ENCODE measurements around the gene TMEM175. TPM values are rescaled to one million over a fixed set of nuclear protein-coding genes. Genes with fewer than 3 reads are reported as not detected.

TMEM175 gene
- total and polyA plus RNA-seq, 2 of the 13 experiments (the other 11 are each of a cell fraction or from before 2014, with no cell fraction given), result 5.1 to 9.9 TPM

GRCh38 chr4:996030-996996, 64.1 kb downstream of the TMEM175 start (continued):
- TF ChIP-seq ZFP91 (CRISPR knock-in tag; IDR thresholded peaks at IDR 0.05; ENCODE audit: borderline replicate concordance) (peak; percentile 61; the same call in 1 of the 2 replicates), RXRA (CRISPR knock-in tag; IDR thresholded peaks at IDR 0.05) (peak; percentile 13; the same call in 1 of the 2 replicates), ZBTB7B (CRISPR knock-in tag; IDR thresholded peaks at IDR 0.05) (no peak), MLXIP (CRISPR knock-in tag; IDR thresholded peaks at IDR 0.05; ENCODE audit: borderline replicate concordance) (no peak), TFAP4 (IDR thresholded peaks at IDR 0.05; ENCODE audit: borderline replicate concordance, low read depth) (peak; percentile 44; the same call in 1 of the 2 replicates), ZNF280D (CRISPR knock-in tag; IDR thresholded peaks at IDR 0.05) (no peak), IRF9 (CRISPR knock-in tag; IDR thresholded peaks at IDR 0.05; ENCODE audit: borderline replicate concordance) (peak; percentile 28; the same call in 1 of the 2 replicates), PCBP1 (IDR thresholded peaks at IDR 0.05; ENCODE audit: borderline replicate concordance, low read depth, low read length) (no peak), ZNF557 (CRISPR knock-in tag; IDR thresholded peaks at IDR 0.05) (no peak), TCF7L2 (IDR thresholded peaks at IDR 0.05; ENCODE audit: low read depth, low read length) (no peak), ZNF143 (CRISPR knock-in tag; IDR thresholded peaks at IDR 0.05) (0 out of 2 replicates have a peak, but pooled peaks have one; percentile 16)

Data from HepG2 (cell line).